Progenitor cell of endocrine pancreas (in vitro differentiated cells): ENCODE data around the gene HAND2. TPM values are rescaled to one million over a fixed set of nuclear protein-coding genes. Genes with fewer than 3 reads are reported as not detected.

Experiments used
- DNase-seq: peaks from one replicate; pipeline ENCODE4 v3.0.0; 2021; ENCODE audit warnings: low spot score; ENCODE audit not compliant: unreplicated experiment
- H3K27ac Mint-ChIP-seq: 2 replicates; pipeline ENCODE4 v1.8.0; 2021; ENCODE audit warnings: mild to moderate bottlenecking, moderate library complexity, mixed read lengths
- H3K27me3 Mint-ChIP-seq: 2 replicates; pipeline ENCODE4 v1.8.0; 2021; ENCODE audit warnings: mixed read lengths
- H3K36me3 Mint-ChIP-seq: 2 replicates; pipeline ENCODE4 v1.8.0; 2022; ENCODE audit warnings: mixed read lengths; ENCODE audit not compliant: insufficient read depth
- H3K4me1 Mint-ChIP-seq: 2 replicates; pipeline ENCODE4 v1.8.0; 2021; ENCODE audit warnings: low read depth, mixed read lengths
- H3K4me3 Mint-ChIP-seq: 2 replicates; pipeline ENCODE4 v1.8.0; 2021; ENCODE audit warnings: low read depth, mild to moderate bottlenecking, moderate library complexity, mixed read lengths
- H3K9me3 Mint-ChIP-seq: 2 replicates; pipeline ENCODE4 v1.8.0; 2021; ENCODE audit warnings: low read depth, mixed read lengths
- CTCF ChIP-seq: fragments of 200-600 bp; sonication (generic); IDR thresholded peaks from one replicate; pipeline ENCODE4 v1.5.0; 2021; ENCODE audit warnings: antibody characterized with exemption, mild to moderate bottlenecking; ENCODE audit not compliant: unreplicated experiment
- long read RNA-seq: library from polyadenylated mRNA; unstranded; transcript quantifications from one replicate; pipeline ENCODE4 v2.0.0, GENCODE V29; 2020
- total RNA-seq: library from RNA; stranded (reverse); gene quantifications from 2 replicates; pipeline ENCODE4 v1.2.1, GENCODE V29; 2021

HAND2 gene
- 2.5 and 3.9 TPM in 2 replicates for total RNA-seq
- long read RNA-seq: 0 reads

- TF ChIP-seq CTCF: no peak
- peaks cover 9% of the 10 kb centered on the region for H3K4me1 Mint-ChIP-seq
- DNase-seq: no peak
- H3K4me3 Mint-ChIP-seq: peak within 1 kb of the TSS; percentile 75
- no peaks in the 10 kb centered on the region for H3K9me3 Mint-ChIP-seq
- H3K27ac Mint-ChIP-seq: no peak within 1 kb of the TSS
- H3K27me3 Mint-ChIP-seq: peaks cover 93% of the 10 kb centered on the region
- H3K36me3 Mint-ChIP-seq: no peaks in the 10 kb centered on the region
Observed at GRCh38 chr4:173529477-173530325, at the start of gene HAND2. HAND2 (minus strand) TSS chr4:173530229; CDS start chr4:173529289, 940 bp downstream.

- H3K27ac Mint-ChIP-seq: no peak overlapping the region
- H3K36me3 Mint-ChIP-seq: no peaks in the 10 kb centered on the region
- peaks cover 6% of the 10 kb centered on the region for H3K27me3 Mint-ChIP-seq
- H3K4me3 Mint-ChIP-seq: no peak overlapping the region
- TF ChIP-seq CTCF: no peak
- H3K9me3 Mint-ChIP-seq: no peaks in the 10 kb centered on the region
- H3K4me1 Mint-ChIP-seq: no peaks in the 10 kb centered on the region
- DNase-seq: no peak
Observed at GRCh38 chr4:173578956-173579355, 48.9 kb upstream of the HAND2 start.

- Mint-ChIP-seq H3K27me3 (peaks cover 6% of the 10 kb centered on the region), H3K36me3 (no peaks in the 10 kb centered on the region), H3K9me3 (no peaks in the 10 kb centered on the region), H3K4me1 (no peaks in the 10 kb centered on the region), H3K27ac (no peak overlapping the region), H3K4me3 (no peak overlapping the region)
- no peak for TF ChIP-seq CTCF
- DNase-seq: no peak
Observed at GRCh38 chr4:173577963-173578362, 47.9 kb upstream of the HAND2 start.

GRCh38 chr4:173575482-173576152 lies 45.6 kb upstream of the HAND2 start:
- no peak for DNase-seq
- Mint-ChIP-seq H3K36me3 (no peaks in the 10 kb centered on the region), H3K27ac (no peak overlapping the region), H3K4me1 (no peaks in the 10 kb centered on the region), H3K27me3 (peaks cover 6% of the 10 kb centered on the region), H3K4me3 (no peak overlapping the region), H3K9me3 (no peaks in the 10 kb centered on the region)
- TF ChIP-seq CTCF: no peak

GRCh38 chr4:173573725-173574124 lies 43.7 kb upstream of the HAND2 start:
- TF ChIP-seq CTCF: no peak
- H3K4me3 Mint-ChIP-seq: no peak overlapping the region
- no peak overlapping the region for H3K27ac Mint-ChIP-seq
- H3K27me3 Mint-ChIP-seq: peaks cover 5% of the 10 kb centered on the region
- H3K9me3 Mint-ChIP-seq: no peaks in the 10 kb centered on the region
- H3K36me3 Mint-ChIP-seq: no peaks in the 10 kb centered on the region
- DNase-seq: no peak
- no peaks in the 10 kb centered on the region for H3K4me1 Mint-ChIP-seq
